ENCODE measurements around the gene RAP1GAP. TPM values are rescaled to one million over a fixed set of nuclear protein-coding genes. Genes with fewer than 3 reads are reported as not detected.

Gene RAP1GAP
- total and polyA plus RNA-seq, 4 donors: 5.6 to 64.7 (median 28.0) TPM

DNA sequence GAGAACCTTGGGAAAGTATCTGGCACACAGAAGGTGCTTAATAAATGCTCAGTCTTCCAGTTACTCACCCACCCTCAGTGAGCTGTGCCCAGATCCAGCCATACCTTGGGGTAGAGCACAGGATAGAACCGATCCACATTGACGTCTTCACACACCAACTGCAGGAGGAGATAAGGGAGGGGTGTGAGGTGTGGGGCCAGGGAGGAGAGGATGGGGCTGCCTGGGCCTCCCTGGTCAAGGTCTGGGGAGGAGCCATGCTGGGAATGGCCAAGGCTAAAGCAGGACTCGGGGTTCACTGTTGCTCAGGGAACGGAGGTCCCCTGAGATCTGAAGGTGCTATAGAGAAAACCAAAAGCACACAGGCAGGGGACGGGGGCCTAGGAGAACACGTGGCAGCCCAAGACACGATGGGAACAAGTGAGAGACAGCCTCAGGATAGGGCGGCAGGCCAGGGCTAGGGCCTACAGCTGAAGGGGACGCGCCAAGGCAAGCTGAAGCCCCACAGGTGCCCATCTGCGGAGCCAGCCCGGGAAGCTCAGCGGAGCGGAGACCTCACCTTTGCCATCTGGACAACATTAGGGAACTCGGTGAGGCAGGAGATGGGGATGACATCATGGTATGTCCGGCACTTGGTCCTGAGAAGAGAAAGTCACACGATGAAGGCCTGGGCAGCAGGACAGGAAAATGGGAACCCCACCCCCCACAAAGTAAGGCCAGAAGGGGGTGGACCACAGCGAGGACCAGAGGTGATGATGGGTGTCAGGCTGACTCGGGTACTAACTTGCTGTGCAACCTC is 55.9 kb downstream of the RAP1GAP start:
- Histone ChIP-seq H3K4me3 (no peak overlapping the region), H3K9ac (ENCODE audit: insufficient read depth in 1 of 2, low read length in 2 of 2) (no peak overlapping the region), H3K36me3 (ENCODE audit: control insufficient read depth in 4 of 4, insufficient read depth in 4 of 4, low read length in 4 of 4) (no peaks in the 10 kb centered on the region), H3K27me3 (ENCODE audit: control insufficient read depth in 3 of 3, insufficient read depth in 3 of 3, low read length in 2 of 3) (no peaks in the 10 kb centered on the region), H3K9me3 (ENCODE audit: control insufficient read depth in 4 of 4, insufficient read depth in 3 of 4, low read length in 3 of 4) (no peaks in the 10 kb centered on the region), H3K4me1 (ENCODE audit: control insufficient read depth in 5 of 5, insufficient read depth in 5 of 5, low read length in 5 of 5) (peaks cover 0 to 3% (median 0%) of the 10 kb centered on the region in 5 donors), H3K27ac (ENCODE audit: low read depth in 1 of 2, low read length in 1 of 2) (no peak overlapping the region)
- TF ChIP-seq, protein P1, sequence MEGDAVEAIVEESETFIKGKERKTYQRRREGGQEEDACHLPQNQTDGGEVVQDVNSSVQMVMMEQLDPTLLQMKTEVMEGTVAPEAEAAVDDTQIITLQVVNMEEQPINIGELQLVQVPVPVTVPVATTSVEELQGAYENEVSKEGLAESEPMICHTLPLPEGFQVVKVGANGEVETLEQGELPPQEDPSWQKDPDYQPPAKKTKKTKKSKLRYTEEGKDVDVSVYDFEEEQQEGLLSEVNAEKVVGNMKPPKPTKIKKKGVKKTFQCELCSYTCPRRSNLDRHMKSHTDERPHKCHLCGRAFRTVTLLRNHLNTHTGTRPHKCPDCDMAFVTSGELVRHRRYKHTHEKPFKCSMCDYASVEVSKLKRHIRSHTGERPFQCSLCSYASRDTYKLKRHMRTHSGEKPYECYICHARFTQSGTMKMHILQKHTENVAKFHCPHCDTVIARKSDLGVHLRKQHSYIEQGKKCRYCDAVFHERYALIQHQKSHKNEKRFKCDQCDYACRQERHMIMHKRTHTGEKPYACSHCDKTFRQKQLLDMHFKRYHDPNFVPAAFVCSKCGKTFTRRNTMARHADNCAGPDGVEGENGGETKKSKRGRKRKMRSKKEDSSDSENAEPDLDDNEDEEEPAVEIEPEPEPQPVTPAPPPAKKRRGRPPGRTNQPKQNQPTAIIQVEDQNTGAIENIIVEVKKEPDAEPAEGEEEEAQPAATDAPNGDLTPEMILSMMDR (IDR thresholded peaks at IDR 0.05; ENCODE audit: control extremely low read depth, extremely low read depth): no peak
- DNase-seq (no peak), ATAC-seq (ENCODE audit: insufficient read depth, low FRiP score) (no peak)
- 85 to 89% methylated on average over 19 of the region's 19 CpGs for WGBS, 2 donors

DNA sequence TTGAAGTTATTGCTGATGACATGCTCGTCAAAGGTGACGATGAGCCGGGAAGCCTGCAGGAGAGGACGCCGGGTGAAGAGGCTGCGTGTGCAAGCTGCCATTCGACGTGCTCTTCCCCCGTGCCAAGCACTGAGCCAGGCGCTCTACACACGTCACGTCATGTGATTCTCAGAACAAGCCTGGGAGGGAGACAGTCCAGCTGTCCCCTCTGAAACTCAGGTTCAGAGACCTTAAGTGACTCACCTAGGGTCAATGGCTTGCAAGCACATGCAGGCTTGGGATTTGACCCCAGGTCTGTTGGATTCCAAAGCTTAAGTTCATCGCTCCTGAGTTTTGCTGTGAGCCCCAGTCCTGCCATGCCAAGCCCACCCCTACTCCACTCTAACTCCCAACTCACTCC is 57.1 kb downstream of the RAP1GAP start:
- 93 to 94% methylated on average over 13 of the region's 13 CpGs for WGBS, 2 donors
- no peak for DNase-seq
- Histone ChIP-seq H3K9me3 (ENCODE audit: control insufficient read depth in 4 of 4, insufficient read depth in 3 of 4, low read length in 3 of 4) (no peaks in the 10 kb centered on the region), H3K4me3 (no peak overlapping the region), H3K9ac (ENCODE audit: insufficient read depth in 1 of 2, low read length in 2 of 2) (no peak overlapping the region), H3K36me3 (ENCODE audit: control insufficient read depth in 4 of 4, insufficient read depth in 4 of 4, low read length in 4 of 4) (no peaks in the 10 kb centered on the region), H3K27me3 (ENCODE audit: control insufficient read depth in 3 of 3, insufficient read depth in 3 of 3, low read length in 2 of 3) (no peaks in the 10 kb centered on the region), H3K27ac (ENCODE audit: low read depth in 1 of 2, low read length in 1 of 2) (no peak overlapping the region), H3K4me1 (ENCODE audit: control insufficient read depth in 5 of 5, insufficient read depth in 5 of 5, low read length in 5 of 5) (peaks cover 0 to 4% (median 0%) of the 10 kb centered on the region in 5 donors)
- TF ChIP-seq, protein P1 (IDR thresholded peaks at IDR 0.05; ENCODE audit: control extremely low read depth, extremely low read depth): no peak
- no peak for ATAC-seq (ENCODE audit: insufficient read depth, low FRiP score)

DNA sequence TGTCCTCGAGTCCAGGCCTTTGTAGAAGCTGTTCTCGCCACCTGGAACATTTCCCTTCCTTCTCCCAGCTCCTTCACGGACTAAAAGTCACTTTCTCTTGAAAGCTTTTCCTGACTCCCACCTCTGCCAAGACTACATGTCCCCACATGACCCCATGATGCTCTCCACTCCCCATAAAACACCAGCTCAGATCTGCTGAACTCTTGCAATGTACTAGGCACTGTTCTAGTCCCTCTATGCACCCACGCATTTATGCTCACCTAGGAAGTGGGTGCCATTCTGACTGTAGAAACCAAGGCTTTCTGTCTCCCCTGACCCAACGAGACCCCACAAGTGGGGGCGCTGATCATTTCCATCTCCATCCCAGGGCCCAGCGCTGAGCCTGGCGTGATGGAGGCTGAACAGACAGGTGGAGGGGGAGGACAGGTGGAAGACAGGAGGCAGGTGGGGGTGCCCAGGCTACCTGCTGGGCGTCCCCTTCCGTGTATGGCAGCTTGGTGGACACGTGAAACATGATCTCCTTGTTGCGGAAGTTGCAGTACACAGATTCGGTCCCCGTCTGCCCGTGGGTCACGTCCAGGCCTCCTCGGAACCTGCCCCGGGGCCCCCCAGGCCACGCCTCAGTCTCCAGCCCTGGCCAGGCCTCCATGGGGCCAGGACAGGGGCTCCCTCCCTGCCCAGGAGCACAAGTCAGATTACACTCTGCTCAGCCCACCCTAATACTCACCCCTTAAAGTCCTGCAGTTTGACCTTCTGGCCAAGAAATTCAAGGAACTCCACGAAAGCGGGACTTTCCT is 58.0 kb downstream of the RAP1GAP start:
- no peaks in the 10 kb centered on the region for H3K9me3 ChIP-seq (ENCODE audit: control insufficient read depth in 4 of 4, insufficient read depth in 3 of 4, low read length in 3 of 4)
- DNase-seq (no peak), ATAC-seq (ENCODE audit: insufficient read depth, low FRiP score) (no peak)
- no peak overlapping the region for H3K9ac ChIP-seq (ENCODE audit: insufficient read depth in 1 of 2, low read length in 2 of 2)
- no peaks in the 10 kb centered on the region for H3K36me3 ChIP-seq (ENCODE audit: control insufficient read depth in 4 of 4, insufficient read depth in 4 of 4, low read length in 4 of 4)
- 82 to 88% methylated on average over 21 of the region's 21 CpGs for WGBS, 2 donors
- TF ChIP-seq, protein P1 (IDR thresholded peaks at IDR 0.05; ENCODE audit: control extremely low read depth, extremely low read depth): no peak
- H3K4me1 ChIP-seq (ENCODE audit: control insufficient read depth in 5 of 5, insufficient read depth in 5 of 5, low read length in 5 of 5): peaks cover 0 to 4% (median 0%) of the 10 kb centered on the region in 5 donors
- H3K27ac ChIP-seq (ENCODE audit: low read depth in 1 of 2, low read length in 1 of 2): no peak overlapping the region
- no peak overlapping the region for H3K4me3 ChIP-seq
- H3K27me3 ChIP-seq (ENCODE audit: control insufficient read depth in 3 of 3, insufficient read depth in 3 of 3, low read length in 2 of 3): no peaks in the 10 kb centered on the region
